Sigmoid colon (tissue), 4 donors: ENCODE measurements around the gene KLHL3.

Experiments used
- EP300 ChIP-seq, 4 donors: sonication (generic); formaldehyde crosslinking; IDR thresholded peaks; one replicate each; pipeline ENCODE4 v1.6.1; 2017; ENCODE audit warnings: antibody characterized with exemption in 4 of 4
- POLR2AphosphoS5 ChIP-seq, 4 donors: sonication (generic); formaldehyde crosslinking; IDR thresholded peaks; one replicate each; pipeline ENCODE4 v1.6.1; 2017; ENCODE audit warnings: antibody characterized with exemption in 4 of 4
- TF ChIP-seq, protein P1 (sequence below), 4 experiments: fragments of 450-650 bp in 3 of 4; fragments of 200-600 bp in 1 of 4; IDR thresholded peaks; one replicate each; pipeline ENCODE4 v1.5.1; 2016 to 2019; ENCODE audit warnings: antibody characterized with exemption in 4 of 4, mild to moderate bottlenecking in 3 of 4, moderate library complexity in 2 of 4

DNA sequence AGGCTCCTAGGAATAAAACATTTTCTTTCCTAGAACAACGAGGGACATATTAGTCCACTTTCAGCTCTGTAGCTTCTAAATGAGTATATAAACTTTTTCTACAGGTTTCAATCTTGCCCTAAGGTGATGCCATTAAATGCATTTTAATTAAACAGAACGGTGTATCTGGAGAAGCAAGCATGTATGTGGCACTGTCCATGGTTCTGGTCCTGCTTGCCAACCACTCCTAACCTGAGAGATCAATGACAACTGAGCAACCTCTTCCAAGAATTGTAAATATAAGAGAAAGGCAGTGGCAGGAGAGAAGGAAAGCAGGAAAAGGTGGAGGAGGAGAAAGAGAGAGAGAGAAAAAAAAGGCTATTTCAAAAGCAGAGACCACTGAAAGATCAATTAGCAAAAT lies 141.2 kb downstream of the KLHL3 start:
- TF ChIP-seq, protein P1, sequence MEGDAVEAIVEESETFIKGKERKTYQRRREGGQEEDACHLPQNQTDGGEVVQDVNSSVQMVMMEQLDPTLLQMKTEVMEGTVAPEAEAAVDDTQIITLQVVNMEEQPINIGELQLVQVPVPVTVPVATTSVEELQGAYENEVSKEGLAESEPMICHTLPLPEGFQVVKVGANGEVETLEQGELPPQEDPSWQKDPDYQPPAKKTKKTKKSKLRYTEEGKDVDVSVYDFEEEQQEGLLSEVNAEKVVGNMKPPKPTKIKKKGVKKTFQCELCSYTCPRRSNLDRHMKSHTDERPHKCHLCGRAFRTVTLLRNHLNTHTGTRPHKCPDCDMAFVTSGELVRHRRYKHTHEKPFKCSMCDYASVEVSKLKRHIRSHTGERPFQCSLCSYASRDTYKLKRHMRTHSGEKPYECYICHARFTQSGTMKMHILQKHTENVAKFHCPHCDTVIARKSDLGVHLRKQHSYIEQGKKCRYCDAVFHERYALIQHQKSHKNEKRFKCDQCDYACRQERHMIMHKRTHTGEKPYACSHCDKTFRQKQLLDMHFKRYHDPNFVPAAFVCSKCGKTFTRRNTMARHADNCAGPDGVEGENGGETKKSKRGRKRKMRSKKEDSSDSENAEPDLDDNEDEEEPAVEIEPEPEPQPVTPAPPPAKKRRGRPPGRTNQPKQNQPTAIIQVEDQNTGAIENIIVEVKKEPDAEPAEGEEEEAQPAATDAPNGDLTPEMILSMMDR (IDR thresholded peaks at IDR 0.05) = no peak
- TF ChIP-seq POLR2AphosphoS5 (IDR thresholded peaks at IDR 0.05) (no peak), EP300 (IDR thresholded peaks at IDR 0.05) (no peak)
